ENCODE results near the gene COX15.
"Not testable (repeated sequence)": the region's sequence is repeated elsewhere in the genome, so short reads cannot be mapped to it uniquely, and the experiment has no call there.

COX15 gene

DNA sequence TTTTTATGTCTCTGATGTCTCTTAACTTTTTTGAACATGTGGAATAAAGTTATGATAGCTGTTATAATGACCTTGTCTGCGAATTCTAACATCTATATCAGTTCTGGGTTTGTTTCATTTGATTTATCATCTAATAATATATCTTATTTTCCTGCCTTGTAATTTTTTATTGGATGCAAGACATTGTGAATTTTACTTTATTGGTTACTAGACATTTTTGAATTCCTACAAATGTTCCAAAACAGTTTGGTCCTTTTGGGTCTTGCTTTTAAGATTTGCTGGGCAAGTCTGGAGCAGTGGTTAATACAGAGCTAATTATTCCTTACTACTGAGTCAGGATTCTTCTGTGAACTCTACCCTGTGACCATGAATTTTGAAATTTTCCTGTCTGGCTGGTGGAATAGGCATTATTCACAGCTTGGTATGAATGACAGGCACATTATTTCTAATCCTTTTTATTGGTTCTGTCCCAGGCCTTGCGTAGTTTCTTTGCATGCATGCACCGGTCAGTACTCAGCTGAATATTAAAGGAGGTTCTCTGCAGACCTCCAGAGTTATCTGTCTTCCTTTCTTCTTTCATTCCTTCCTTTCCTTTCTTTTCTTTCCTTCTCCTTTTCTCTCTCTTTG lies 9.1 kb upstream of the COX15 start:
- DNase-seq = no peak

DNA sequence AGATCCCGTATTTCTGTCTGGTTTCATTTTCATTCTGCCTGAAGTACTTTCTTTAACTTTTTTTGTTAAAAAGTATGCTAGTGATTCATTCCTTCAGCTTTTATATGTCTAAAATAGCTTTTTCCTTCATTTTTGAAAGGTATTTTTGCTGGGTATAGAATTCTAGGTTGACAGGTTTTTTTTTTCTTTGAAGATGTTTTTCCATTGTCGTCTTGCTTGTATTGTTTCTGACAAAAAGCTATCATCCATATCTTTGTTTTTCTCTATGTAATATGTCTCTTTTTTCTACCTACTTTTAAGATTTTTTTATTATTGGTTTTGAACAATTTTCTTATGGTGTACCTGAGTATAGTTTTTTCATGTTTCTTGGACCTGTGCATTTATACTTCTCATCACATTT lies 8.3 kb upstream of the COX15 start:
- DNase-seq = no peak

GRCh38 chr10:99734111-99734510 lies 2.2 kb upstream of the COX15 start:
- not testable (repeated sequence) for DNase-seq

GRCh38 chr10:99733366-99733765 lies 1.4 kb upstream of the COX15 start:
- DNase-seq = no peak

GRCh38 chr10:99731306-99732032 lies 458 bp downstream of the COX15 start:
- no peak for DNase-seq

DNA sequence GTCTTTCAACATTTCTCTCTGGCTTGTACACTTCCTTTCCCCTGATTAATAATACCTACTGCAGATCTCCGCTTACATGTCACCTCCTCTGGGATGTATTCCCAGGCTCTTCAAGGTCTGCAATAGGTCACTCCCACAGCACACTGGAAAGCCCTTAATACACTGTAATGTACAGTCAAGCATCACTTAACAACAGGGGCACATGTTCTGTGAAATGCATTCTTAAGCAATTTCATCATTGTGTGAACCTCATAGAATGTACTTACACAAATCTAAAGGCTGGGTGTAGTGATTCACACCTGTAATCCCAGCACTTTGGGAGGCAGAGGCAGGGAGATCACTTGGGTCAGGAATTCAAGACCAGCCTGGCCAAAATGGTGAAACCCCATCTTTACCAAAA lies 1.9 kb downstream of the COX15 start:
- DNase-seq = peak; percentile 12

DNA sequence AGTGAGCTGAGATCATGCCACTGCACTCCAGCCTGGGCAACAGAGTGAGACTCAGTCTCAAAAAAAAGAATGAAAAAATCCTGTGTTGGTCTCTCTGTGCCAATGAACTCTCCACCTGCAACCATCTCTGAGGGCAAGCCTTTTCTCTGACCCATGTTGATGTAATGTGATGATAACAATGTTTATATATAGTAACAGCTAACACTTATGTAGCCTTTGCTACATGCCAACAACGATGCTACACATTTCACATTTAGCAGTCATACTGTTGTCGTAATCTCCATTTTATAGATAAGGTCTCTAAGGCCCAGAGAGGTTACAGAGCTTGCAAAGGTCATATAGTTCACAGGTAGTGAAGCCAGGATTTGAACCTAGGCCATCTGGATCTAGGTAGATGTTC lies 11.5 kb downstream of the COX15 start:
- DNase-seq = no peak

- no peak for DNase-seq
Measured at GRCh38 chr10:99714446-99714845, 17.5 kb downstream of the COX15 start.

GRCh38 chr10:99711129-99711719 lies 20.7 kb downstream of the COX15 start:
- DNase-seq = peak; percentile 71

GRCh38 chr10:99709480-99710229 lies 22.3 kb downstream of the COX15 start:
- peak; percentile 47 for DNase-seq

GRCh38 chr10:99708428-99709012 lies 23.4 kb downstream of the COX15 start:
- DNase-seq = no peak

GRCh38 chr10:99700649-99701048 lies 31.3 kb downstream of the COX15 start:
- DNase-seq = no peak

DNA sequence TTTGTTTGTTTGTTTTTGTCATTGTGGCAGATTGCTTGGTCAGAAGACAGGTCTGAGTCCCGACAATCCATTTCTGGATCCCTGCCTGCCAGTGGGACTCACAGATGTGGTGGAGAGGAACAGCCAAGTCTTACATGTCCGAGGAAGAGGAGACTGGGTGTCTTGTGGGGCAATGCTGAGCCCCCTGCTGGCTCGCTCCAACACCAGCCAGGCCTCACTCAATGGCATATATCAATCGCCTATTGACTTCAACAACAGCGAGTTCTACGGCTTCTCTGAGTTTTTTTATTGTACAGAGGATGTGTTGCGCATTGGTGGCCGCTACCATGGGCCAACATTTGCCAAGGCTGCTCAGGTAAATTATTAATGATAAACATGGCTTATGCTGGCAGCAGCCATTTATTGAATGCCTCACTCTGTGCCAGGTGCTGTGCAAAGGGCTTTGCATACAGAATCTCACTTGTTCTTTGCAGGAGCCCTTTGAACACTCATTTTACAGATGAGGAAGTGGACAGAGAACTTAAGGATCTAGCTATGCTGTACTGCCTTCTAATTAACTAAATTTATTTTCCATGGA lies 33.3 kb downstream of the COX15 start:
- no peak for DNase-seq

GRCh38 chr10:99695761-99696160 lies 36.2 kb downstream of the COX15 start:
- peak; percentile 36 for DNase-seq

- peak; percentile 87 for DNase-seq
Measured at GRCh38 chr10:99693933-99694583, 37.9 kb downstream of the COX15 start.

DNA sequence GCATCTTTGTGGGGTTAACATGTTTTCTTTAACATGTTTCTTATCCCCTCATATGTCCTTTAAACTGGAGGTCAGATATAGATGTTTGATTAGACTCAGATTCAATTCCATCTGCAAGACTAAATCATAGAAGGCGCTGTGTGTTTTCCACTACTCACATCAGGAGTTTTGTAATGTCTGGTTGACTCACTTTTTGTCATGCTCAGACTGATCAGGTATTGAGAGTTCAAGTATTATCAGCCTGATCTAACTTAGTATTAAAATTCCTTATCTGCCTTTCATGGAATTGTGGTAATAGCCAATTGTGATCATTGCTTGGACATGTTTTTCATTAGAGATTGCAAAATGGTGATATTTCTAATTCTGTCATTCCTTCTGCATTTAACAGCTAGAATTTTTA lies 42.5 kb downstream of the COX15 start:
- peak; percentile 16 for DNase-seq

GRCh38 chr10:99685597-99685967 lies 46.3 kb downstream of the COX15 start:
- DNase-seq = no peak

DNA sequence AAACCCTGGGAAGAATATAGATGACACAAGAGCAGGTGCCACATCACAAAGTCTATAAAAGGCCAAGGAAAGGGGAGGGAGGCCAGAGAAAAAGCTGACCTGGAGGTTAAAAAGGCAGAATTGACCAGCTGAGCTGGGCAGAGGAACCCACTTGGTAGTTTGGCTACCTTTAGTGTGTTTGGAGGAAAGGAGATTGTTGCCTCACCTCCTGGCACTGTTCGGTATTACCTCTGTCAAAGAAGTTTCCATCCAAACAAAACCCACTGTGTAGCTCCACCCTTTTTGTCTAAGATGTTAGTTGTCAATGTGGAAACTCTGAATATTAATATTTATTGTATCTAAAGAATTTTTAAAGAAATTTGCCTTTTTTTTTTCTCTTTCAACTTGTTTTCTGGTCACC lies 49.2 kb downstream of the COX15 start:
- DNase-seq = no peak

Data from fibroblast of skin of abdomen (primary cell).